Fibroblast of the aortic adventitia (primary cell): Measurements from ENCODE around the gene NPHP4. TPM values are rescaled to one million over a fixed set of nuclear protein-coding genes. Genes with fewer than 3 reads are reported as not detected.

ENCODE experiments used
- DNase-seq: peaks from one replicate; pipeline ENCODE4 v3.0.0-alpha.2; 2010; ENCODE audit warnings: low read depth
- H3K4me3 ChIP-seq: 2 replicates; pipeline ENCODE4 v1.5.1; 2011; ENCODE audit warnings: low read depth, mild to moderate bottlenecking, control low read depth, low read length, moderate library complexity
- CTCF ChIP-seq: IDR thresholded peaks from 2 replicates; pipeline ENCODE4 v1.5.1; 2011; ENCODE audit warnings: mild to moderate bottlenecking, low read length, control low read depth, inconsistent platforms; ENCODE audit not compliant: insufficient read depth
- total RNA-seq: library from RNA; depleted of rRNA; stranded (reverse); fragments of >200 nt; gene quantifications from 2 replicates; pipeline ENCODE4 v1.2.3, GENCODE V29; 2012; ENCODE audit warnings: low replicate concordance

NPHP4 gene
- total RNA-seq, 1 donor = 6.9 TPM

DNA sequence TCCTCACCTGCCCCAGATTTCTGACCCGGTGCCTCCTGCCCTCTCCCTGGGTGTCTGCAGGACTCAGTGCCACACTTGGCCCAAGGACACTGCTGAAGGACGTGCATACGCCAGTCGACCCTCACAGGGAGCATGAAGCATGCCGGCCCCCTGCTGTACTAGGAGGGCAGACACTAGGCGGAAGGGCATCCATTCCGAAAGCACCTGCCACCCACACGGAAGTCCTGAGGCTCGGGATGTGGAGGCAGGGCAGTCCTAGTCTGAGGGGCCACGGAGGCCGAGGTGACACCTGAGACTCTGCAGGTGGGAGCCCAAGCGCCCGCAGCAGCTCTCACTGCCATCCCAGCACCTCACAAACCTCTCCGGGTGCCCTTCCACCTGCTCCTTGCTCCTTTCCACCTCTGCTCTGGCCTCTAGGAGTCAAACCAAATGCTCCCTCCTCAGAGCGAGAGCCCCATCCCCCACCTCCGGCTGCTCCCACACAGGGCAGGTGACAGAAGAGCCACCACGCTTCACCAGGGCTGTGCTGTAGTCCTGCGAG lies 2.4 kb downstream of the NPHP4 start:
- TF ChIP-seq CTCF = no peak
- no peak for DNase-seq

DNA sequence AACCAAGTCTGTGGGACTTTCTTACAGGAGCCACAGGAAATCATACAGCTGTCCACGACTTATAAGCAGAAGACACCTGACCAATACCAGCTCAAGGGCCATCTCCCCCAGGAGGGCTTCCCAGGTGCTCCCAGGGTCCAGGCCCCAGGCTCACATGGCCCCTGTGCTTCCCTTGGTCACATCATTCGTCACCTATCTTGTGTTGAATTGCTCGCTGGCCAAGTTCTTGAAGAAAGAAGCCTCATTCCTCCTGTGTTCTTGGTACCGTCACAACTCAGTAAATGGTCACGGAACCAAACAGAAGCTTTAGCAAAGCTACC lies 3.0 kb downstream of the NPHP4 start:
- no peak overlapping the region for H3K4me3 ChIP-seq
- TF ChIP-seq CTCF = no peak
- no peak for DNase-seq

More for the DNA sequence above, 2.4 kb downstream of the NPHP4 start:
- H3K4me3 ChIP-seq = no peak overlapping the region

DNA sequence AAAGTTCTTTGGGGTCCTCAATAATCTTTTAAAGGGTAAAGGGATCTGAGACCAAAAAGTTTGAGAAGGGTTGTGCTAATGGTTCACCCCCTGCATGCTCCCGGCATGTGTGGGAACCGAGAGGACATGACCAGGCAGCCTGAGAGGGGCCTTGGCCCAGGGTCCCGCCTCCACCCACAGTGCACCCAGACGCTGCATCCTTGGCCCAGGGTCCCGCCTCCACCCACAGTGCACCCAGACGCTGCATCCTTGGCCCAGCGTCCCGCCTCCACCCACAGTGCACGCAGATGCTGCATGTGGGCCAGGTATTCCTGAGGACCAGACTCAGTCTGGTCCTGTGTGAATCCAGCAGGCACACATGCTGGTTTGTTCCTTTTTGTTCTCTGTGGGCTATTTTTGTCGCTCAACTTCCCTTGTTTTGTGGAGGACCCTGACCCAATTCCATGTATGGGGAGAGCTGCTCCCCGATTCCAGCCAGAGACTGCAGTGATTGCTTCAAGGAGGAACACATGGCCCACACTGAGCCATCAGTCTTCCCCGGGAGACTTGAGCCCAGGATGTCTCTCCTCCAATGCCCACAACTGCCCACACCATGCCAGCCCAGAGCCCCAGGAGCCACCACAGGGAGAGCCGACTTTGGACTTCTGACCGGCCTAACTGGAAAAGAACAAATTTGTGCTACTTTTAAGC lies 3.5 kb downstream of the NPHP4 start:
- no peak for DNase-seq
- no peak for TF ChIP-seq CTCF
- H3K4me3 ChIP-seq = no peak overlapping the region

GRCh38 chr1:5986018-5986417 lies 6.2 kb downstream of the NPHP4 start:
- TF ChIP-seq CTCF = no peak
- no peak for DNase-seq

GRCh38 chr1:5985250-5985649 lies 7.0 kb downstream of the NPHP4 start:
- H3K4me3 ChIP-seq = no peak overlapping the region
- TF ChIP-seq CTCF = no peak
- DNase-seq = no peak

More at GRCh38 chr1:5986018-5986417, 6.2 kb downstream of the NPHP4 start:
- H3K4me3 ChIP-seq = no peak overlapping the region

DNA sequence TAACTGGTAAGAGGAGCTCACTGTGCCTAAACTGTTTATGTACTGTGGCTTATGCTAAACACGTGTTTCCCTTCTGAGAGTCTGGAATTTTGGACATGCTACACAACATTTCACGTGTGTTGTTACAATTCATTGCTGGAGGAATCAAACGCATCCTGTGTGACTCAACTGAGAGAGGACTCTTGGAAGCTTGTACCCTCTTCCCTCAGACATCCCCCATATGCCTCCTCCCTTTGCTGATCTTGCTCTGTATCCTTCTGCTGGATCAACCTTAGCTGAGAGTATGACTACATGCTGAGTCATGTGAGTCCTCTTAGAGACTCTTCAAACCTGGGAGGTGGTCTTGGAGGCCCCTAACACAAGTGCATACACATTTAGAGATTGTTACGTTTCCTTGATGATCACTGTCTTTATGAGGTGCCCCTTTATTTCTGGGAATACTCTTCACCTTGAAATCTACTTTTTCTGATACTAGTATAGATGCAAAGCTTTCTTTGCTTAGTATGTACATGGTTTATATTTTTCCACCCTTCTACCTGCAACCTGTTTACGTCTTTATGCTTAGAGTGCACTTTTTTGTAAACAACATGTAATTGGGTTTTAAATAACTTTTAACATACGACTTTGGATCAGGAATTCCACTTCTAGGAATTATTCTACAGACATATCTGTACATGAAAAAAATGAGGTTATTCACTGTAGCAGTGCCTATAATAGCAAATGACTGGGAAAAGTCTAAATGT lies 8.7 kb downstream of the NPHP4 start:
- no peak overlapping the region for H3K4me3 ChIP-seq
- DNase-seq = peak; percentile 65
- TF ChIP-seq CTCF = no peak
